Hepatocyte (in vitro differentiated cells): ENCODE data around the gene PRIM1.

ENCODE experiments used
- CTCF ChIP-seq: fragments of 200-600 bp; sonication (generic); IDR thresholded peaks from 2 replicates; pipeline ENCODE4 v1.5.1; 2016; ENCODE audit warnings: antibody characterized with exemption, mild to moderate bottlenecking; ENCODE audit not compliant: poor library complexity
- EZH2phosphoT487 ChIP-seq: fragments of 200-600 bp; sonication (generic); IDR thresholded peaks from one replicate; pipeline ENCODE4 v1.6.1; 2018; ENCODE audit warnings: antibody characterized with exemption, mild to moderate bottlenecking, low read depth, moderate library complexity; ENCODE audit not compliant: unreplicated experiment, severe bottlenecking

- TF ChIP-seq EZH2phosphoT487: no peak
- TF ChIP-seq CTCF: no peak
Observed at GRCh38 chr12:56716933-56717880, 34.9 kb downstream of the PRIM1 start.
